GM12878 (cell line): ENCODE results near the gene SCRG1.

Experiments used
- CTCF ChIP-seq, 3 experiments: IDR thresholded peaks in 2 of 3; conservative IDR thresholded peaks in 1 of 3; 2 replicates each; pipeline ENCODE4 v1.5.1; 2011; ENCODE audit warnings: low read depth in 3 of 3, low read length in 3 of 3, mild to moderate bottlenecking in 3 of 3, control low read depth in 2 of 3, moderate library complexity in 2 of 3, inconsistent platforms in 1 of 3, mixed read lengths in 1 of 3; ENCODE audit not compliant: control insufficient read depth in 2 of 3, insufficient read depth in 1 of 3; ENCODE audit errors: extremely low read depth in 1 of 3
- FOXK2 ChIP-seq: fragments of 450-650 bp; IDR thresholded peaks from 2 replicates; pipeline ENCODE4 v1.6.1; 2017; ENCODE audit warnings: mild to moderate bottlenecking, moderate library complexity
- HCFC1 ChIP-seq: fragments of 150-350 bp; IDR thresholded peaks from 2 replicates; pipeline ENCODE4 v1.6.1; 2014; ENCODE audit warnings: low read length
- NBN ChIP-seq: fragments of 450-650 bp; IDR thresholded peaks from 2 replicates; pipeline ENCODE4 v1.6.1; 2016
- NFYB ChIP-seq: IDR thresholded peaks from 2 replicates; pipeline ENCODE4 v1.6.1; 2011; ENCODE audit warnings: low read depth, mild to moderate bottlenecking, low read length, improper control_type of control experiment, moderate library complexity; ENCODE audit not compliant: insufficient read depth
- POLR2A ChIP-seq: IDR thresholded peaks from 2 replicates; pipeline ENCODE4 v1.6.1; 2011; ENCODE audit warnings: low read depth, mild to moderate bottlenecking, low read length
- RAD21 ChIP-seq: IDR thresholded peaks from 2 replicates; pipeline ENCODE4 v1.6.1; 2011; ENCODE audit warnings: mild to moderate bottlenecking, low read depth, low read length, moderate library complexity; ENCODE audit not compliant: insufficient read depth
- USF2 ChIP-seq: IDR thresholded peaks from 2 replicates; pipeline ENCODE4 v1.6.1; 2011; ENCODE audit warnings: low read depth, low read length, improper control_type of control experiment, borderline replicate concordance
- YY1 ChIP-seq: IDR thresholded peaks from 2 replicates; pipeline ENCODE4 v1.6.1; 2011; ENCODE audit warnings: low read depth, mild to moderate bottlenecking, low read length
- ZNF207 ChIP-seq: fragments of 450-650 bp; IDR thresholded peaks from 2 replicates; pipeline ENCODE4 v1.6.1; 2014; ENCODE audit warnings: antibody characterized with exemption, mild to moderate bottlenecking, borderline replicate concordance
- ZNF24 ChIP-seq: fragments of 450-650 bp; IDR thresholded peaks from 2 replicates; pipeline ENCODE4 v1.6.1; 2017; ENCODE audit warnings: antibody characterized with exemption, mild to moderate bottlenecking
- TF ChIP-seq, protein P1 (sequence below): fragments of 450-650 bp; formaldehyde crosslinking; IDR thresholded peaks from 2 replicates; pipeline ENCODE4 v1.4.0; 2020; ENCODE audit warnings: mild to moderate bottlenecking, moderate library complexity

- no peak for TF ChIP-seq CTCF (IDR thresholded peaks at IDR 0.05 in 2 of 3, conservative IDR thresholded peaks at IDR 0.05 in 1 of 3; ENCODE audit: control insufficient read depth in 2 of 3, extremely low read depth in 1 of 3, insufficient read depth in 1 of 3, low read depth in 3 of 3, low read length in 3 of 3)
- no peak for TF ChIP-seq ZNF207
- TF ChIP-seq HCFC1, result no peak
- TF ChIP-seq NBN, result no peak
- TF ChIP-seq RAD21, result no peak
- no peak for TF ChIP-seq FOXK2
- TF ChIP-seq POLR2A, result no peak
- no peak for TF ChIP-seq YY1
- no peak for TF ChIP-seq USF2
- TF ChIP-seq NFYB, result no peak
- TF ChIP-seq ZNF24, result peak; percentile 30; the same call in 1 of the 2 replicates
- TF ChIP-seq, protein P1, sequence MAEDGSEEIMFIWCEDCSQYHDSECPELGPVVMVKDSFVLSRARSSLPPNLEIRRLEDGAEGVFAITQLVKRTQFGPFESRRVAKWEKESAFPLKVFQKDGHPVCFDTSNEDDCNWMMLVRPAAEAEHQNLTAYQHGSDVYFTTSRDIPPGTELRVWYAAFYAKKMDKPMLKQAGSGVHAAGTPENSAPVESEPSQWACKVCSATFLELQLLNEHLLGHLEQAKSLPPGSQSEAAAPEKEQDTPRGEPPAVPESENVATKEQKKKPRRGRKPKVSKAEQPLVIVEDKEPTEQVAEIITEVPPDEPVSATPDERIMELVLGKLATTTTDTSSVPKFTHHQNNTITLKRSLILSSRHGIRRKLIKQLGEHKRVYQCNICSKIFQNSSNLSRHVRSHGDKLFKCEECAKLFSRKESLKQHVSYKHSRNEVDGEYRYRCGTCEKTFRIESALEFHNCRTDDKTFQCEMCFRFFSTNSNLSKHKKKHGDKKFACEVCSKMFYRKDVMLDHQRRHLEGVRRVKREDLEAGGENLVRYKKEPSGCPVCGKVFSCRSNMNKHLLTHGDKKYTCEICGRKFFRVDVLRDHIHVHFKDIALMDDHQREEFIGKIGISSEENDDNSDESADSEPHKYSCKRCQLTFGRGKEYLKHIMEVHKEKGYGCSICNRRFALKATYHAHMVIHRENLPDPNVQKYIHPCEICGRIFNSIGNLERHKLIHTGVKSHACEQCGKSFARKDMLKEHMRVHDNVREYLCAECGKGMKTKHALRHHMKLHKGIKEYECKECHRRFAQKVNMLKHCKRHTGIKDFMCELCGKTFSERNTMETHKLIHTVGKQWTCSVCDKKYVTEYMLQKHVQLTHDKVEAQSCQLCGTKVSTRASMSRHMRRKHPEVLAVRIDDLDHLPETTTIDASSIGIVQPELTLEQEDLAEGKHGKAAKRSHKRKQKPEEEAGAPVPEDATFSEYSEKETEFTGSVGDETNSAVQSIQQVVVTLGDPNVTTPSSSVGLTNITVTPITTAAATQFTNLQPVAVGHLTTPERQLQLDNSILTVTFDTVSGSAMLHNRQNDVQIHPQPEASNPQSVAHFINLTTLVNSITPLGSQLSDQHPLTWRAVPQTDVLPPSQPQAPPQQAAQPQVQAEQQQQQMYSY (CRISPR knock-in tag), result no peak
Measured at GRCh38 chr4:173367285-173367684, 31.6 kb downstream of the SCRG1 start.
